Left lung (tissue), 10 donors: ENCODE data around the gene IFITM2. TPM values are rescaled to one million over a fixed set of nuclear protein-coding genes. Genes with fewer than 3 reads are reported as not detected.
"Not testable (repeated sequence)": the region's sequence is repeated elsewhere in the genome, so short reads cannot be mapped to it uniquely, and the experiment has no call there.

Experiments used
- ATAC-seq: fragments of 200-7000 bp; cut with Tn5 transposase; one replicate; pipeline ENCODE4 v1.9.1; 2020; ENCODE audit warnings: moderate library complexity
- DNase-seq, 4 donors: peaks; one replicate each; pipeline ENCODE4 v3.0.0-alpha.2; 2013 to 2020
- H3K27ac ChIP-seq, 2 donors: fragments of 200-600 bp; sonication (generic) in 1 of 2; one replicate each; pipeline versions ENCODE4 v1.5.0 to v1.8.0; 2020 to 2021
- H3K27me3 ChIP-seq, 2 donors: fragments of 200-600 bp; sonication (generic) in 1 of 2; one replicate each; pipeline versions ENCODE4 v1.5.0 to v1.8.0; 2020 to 2021
- H3K36me3 ChIP-seq, 2 donors: fragments of 200-600 bp; sonication (generic) in 1 of 2; one replicate each; pipeline versions ENCODE4 v1.5.0 to v1.8.0; 2020 to 2021
- H3K4me1 ChIP-seq, 2 donors: fragments of 200-600 bp; one replicate each; pipeline ENCODE4 v1.8.0; 2021
- H3K4me3 ChIP-seq, 2 donors: fragments of 200-600 bp; sonication (generic) in 1 of 2; one replicate each; pipeline versions ENCODE4 v1.5.0 to v1.8.0; 2020 to 2021; ENCODE audit warnings: mild to moderate bottlenecking in 1 of 2
- H3K9me3 ChIP-seq, 2 donors: fragments of 200-600 bp; sonication (generic) in 1 of 2; one replicate each; pipeline versions ENCODE4 v1.5.0 to v1.8.0; 2020 to 2021
- CTCF ChIP-seq, 2 donors: fragments of 200-600 bp; sonication (generic) in 1 of 2; IDR thresholded peaks; one replicate each; pipeline versions ENCODE4 v1.5.0 to v1.8.0; 2021; ENCODE audit warnings: antibody characterized with exemption in 2 of 2
- intact Hi-C, 2 donors: fragments of 100-400 bp; cut with DNase I; formaldehyde crosslinking; loops; one replicate each; pipeline versions ENCODE4 v1.11.2 to v1.14.2; 2022
- polyA plus RNA-seq, 6 donors: library from polyadenylated mRNA; unstranded; fragments of 120-200 nt; gene quantifications; one replicate each; pipeline ENCODE4 v1.2.1, GENCODE V29; 2013; ENCODE audit not compliant: insufficient read length in 6 of 6
- total RNA-seq, 2 donors: library from RNA; stranded (reverse); fragmentation: NEBNext Ultra II Directional; extraction: Animal tissue kit (Norgen Biotek cat#: 25700); gene quantifications; one replicate each; pipeline ENCODE4 v1.2.1, GENCODE V29; 2021
- donor health status: DM: no; HTN: yes; CAD: no.
- donor health status: DM: no; HTN: no; CAD: no.

The IFITM2 gene
- total and polyA plus RNA-seq, 8 donors, result 106 to 886 (median 162) TPM

- DNase-seq, result peak in 1 of 4 donors; percentile 64
- Histone ChIP-seq H3K27ac (no peak overlapping the region), H3K36me3 (no peaks in the 10 kb centered on the region), H3K4me3 (no peak overlapping the region), H3K9me3 (no peaks in the 10 kb centered on the region), H3K4me1 (peaks cover 14 to 34% of the 10 kb centered on the region in 2 donors), H3K27me3 (no peaks in the 10 kb centered on the region)
- ATAC-seq, result no peak
- intact Hi-C loops, result no loop called here
- no peak for TF ChIP-seq CTCF (IDR thresholded peaks at IDR 0.05)
Observed at GRCh38 chr11:330307-330693, 22.7 kb downstream of the IFITM2 start.

GRCh38 chr11:330694-331357 is 23.2 kb downstream of the IFITM2 start:
- Histone ChIP-seq H3K4me1 (peaks cover 14 to 32% of the 10 kb centered on the region in 2 donors), H3K9me3 (no peaks in the 10 kb centered on the region), H3K4me3 (no peak overlapping the region), H3K36me3 (no peaks in the 10 kb centered on the region), H3K27me3 (no peaks in the 10 kb centered on the region), H3K27ac (no peak overlapping the region)
- DNase-seq (peak in 1 of 4 donors; percentile 69), ATAC-seq (no peak)
- TF ChIP-seq CTCF (IDR thresholded peaks at IDR 0.05), result no peak
- intact Hi-C loops, result no loop called here

GRCh38 chr11:331358-332060 is 23.9 kb downstream of the IFITM2 start:
- H3K4me1 ChIP-seq, result peaks cover 17 to 32% of the 10 kb centered on the region in 2 donors
- ATAC-seq, result no peak

GRCh38 chr11:332651-333480 is 25.2 kb downstream of the IFITM2 start:
- ATAC-seq, result no peak
- H3K27me3 ChIP-seq, result no peaks in the 10 kb centered on the region
- TF ChIP-seq CTCF (IDR thresholded peaks at IDR 0.05), result no peak
- no peak overlapping the region for H3K27ac ChIP-seq
- H3K36me3 ChIP-seq, result no peaks in the 10 kb centered on the region
- intact Hi-C loops, result no loop called here
- H3K4me1 ChIP-seq, result peaks cover 6 to 24% of the 10 kb centered on the region in 2 donors
- H3K4me3 ChIP-seq, result no peak overlapping the region
- DNase-seq, result no peak
- no peaks in the 10 kb centered on the region for H3K9me3 ChIP-seq

More at GRCh38 chr11:331358-332060, 23.9 kb downstream of the IFITM2 start:
- Histone ChIP-seq H3K36me3 (no peaks in the 10 kb centered on the region), H3K4me3 (no peak overlapping the region), H3K9me3 (no peaks in the 10 kb centered on the region), H3K27ac (no peak overlapping the region), H3K27me3 (no peaks in the 10 kb centered on the region)
- peak in 1 of 4 donors; percentile 51 for DNase-seq
- intact Hi-C loops, result no loop called here
- no peak for TF ChIP-seq CTCF (IDR thresholded peaks at IDR 0.05)

GRCh38 chr11:333616-334263 is 26.1 kb downstream of the IFITM2 start:
- H3K4me3 ChIP-seq, H3K27me3 ChIP-seq, DNase-seq, intact Hi-C loops, H3K9me3 ChIP-seq, H3K36me3 ChIP-seq, ATAC-seq, H3K27ac ChIP-seq: not testable (repeated sequence)
- peaks cover 6 to 19% of the 10 kb centered on the region in 2 donors for H3K4me1 ChIP-seq
